ELF-1 (cell line): ENCODE results near the gene PLA2G2D.

Experiments used
- DNase-seq: peaks from one replicate; pipeline ENCODE4 v3.0.0-alpha.2; 2016; ENCODE audit warnings: low read depth, low spot score

PLA2G2D gene

DNA sequence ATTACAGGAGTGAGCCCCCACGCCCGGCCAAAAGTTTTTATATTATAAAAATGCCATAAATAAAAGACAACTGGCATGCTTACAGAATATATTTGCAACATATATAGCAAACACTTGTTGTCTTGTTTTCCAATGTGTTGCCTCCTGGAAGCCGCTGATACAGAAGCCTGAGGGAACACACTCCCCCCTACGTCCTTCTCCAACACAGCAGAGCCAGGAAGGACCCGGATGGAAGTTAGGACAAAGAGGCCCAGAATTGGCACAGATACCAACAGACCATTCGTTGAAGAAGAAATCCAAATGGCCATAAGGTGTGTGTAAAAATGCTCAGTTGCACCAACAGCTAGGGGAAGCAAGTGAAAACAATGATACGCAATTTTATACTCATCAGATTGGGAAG is 50.6 kb downstream of the PLA2G2D start:
- no peak for DNase-seq

DNA sequence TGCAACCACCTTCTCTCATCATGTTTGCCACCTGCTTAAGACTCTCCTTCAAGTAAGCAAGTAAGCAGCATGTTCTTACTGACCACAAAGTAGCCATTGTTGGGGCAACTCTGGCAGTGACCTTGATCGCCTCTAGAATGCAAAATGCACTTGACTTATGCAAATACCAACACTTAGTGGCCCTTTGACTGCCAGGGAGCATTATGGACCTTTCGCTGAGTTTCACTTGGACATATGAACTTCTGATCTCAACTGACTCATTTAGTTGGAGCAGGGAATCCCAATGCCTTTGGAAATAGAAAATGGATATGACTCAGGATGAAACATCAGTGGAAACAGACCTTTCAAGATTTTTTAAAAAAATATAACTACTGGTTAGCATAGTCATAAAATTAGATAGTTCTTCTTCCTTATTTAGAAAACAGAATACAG is 55.5 kb downstream of the PLA2G2D start:
- DNase-seq, result no peak
